EL (cell line): ENCODE results near the gene CYP4F8.
"Not testable (repeated sequence)": the region's sequence is repeated elsewhere in the genome, so short reads cannot be mapped to it uniquely, and the experiment has no call there.

Experiments used
- DNase-seq: peaks from one replicate; pipeline ENCODE4 v3.0.0-alpha.2; 2016

CYP4F8 gene

DNA sequence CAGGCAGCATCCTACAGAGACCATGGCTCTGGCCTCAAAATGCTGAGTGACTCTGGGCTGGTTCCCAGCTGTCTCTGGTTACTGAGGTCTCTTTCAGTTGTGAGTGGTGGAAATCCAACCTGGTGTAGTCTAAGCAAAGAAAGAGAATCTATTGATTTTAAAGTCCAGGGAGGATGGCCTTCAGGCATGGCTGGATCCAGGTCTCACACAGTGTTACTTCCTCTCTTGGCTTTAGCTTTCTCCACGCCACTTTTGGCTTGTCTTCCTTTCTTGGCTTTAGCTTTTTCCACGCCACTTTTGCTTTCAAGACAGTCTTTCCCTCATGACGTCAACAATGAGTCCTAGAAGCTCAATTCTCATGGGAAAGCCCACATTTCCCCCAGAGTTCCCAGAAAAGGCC, 29.8 kb downstream of the CYP4F8 start:
- no peak for DNase-seq

DNA sequence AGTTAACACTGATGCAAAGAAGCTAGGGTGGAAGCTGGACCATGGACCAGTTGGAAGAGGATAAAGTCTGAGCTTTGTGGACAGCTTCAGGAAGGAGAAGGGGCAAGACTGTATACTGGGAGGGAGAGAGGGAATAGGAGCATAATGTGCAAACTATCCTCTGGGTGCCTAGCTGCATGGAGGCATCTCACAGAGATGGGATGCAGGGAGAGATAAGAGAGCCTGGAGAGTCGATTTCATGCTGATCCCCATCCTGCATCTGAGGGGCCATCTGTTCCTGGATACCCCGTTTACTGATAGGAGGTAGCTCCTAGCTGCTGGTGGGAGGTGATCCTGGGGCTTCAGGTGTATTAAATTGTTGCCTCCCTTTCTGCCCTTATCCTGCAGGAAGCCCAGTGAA, 34.5 kb downstream of the CYP4F8 start:
- DNase-seq, result no peak

DNA sequence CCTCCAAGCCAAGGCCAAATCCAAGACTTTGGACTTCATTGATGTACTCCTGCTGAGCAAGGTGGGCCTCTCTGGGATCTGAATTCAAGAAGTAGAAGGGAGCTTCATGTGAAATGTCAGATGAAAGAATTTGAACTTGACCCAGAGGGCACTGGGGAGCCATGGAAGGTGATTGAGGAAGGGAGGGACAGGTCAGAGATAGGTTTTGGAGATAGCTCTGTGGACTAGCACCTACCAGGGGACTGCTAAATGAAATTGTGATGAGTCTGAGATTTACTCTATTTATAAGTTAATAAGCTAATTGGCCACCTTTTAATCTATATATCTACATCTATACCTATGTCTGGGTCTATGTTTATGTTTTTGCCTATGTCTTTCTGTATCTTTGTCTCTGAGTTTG, 35.1 kb downstream of the CYP4F8 start:
- not testable (repeated sequence) for DNase-seq

DNA sequence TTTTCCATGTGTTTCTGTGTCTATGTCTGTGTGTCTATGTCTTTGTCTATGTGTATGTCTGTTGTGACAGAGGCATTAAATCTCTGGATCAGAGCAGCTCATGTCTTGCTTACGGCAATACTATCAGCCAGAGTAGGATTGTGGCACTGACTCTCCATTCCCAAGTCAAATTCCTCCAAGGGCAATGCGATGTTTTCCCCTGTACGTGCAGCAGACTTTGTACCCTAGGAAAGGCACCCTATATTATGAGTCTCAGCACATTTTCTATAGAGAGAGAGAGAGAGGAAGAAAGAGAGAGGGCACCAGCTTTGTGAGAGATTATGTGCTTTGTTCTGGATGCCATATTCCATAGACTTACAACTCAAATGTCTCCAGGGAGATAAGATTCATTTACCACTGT, 36.8 kb downstream of the CYP4F8 start:
- DNase-seq, result no peak

DNA sequence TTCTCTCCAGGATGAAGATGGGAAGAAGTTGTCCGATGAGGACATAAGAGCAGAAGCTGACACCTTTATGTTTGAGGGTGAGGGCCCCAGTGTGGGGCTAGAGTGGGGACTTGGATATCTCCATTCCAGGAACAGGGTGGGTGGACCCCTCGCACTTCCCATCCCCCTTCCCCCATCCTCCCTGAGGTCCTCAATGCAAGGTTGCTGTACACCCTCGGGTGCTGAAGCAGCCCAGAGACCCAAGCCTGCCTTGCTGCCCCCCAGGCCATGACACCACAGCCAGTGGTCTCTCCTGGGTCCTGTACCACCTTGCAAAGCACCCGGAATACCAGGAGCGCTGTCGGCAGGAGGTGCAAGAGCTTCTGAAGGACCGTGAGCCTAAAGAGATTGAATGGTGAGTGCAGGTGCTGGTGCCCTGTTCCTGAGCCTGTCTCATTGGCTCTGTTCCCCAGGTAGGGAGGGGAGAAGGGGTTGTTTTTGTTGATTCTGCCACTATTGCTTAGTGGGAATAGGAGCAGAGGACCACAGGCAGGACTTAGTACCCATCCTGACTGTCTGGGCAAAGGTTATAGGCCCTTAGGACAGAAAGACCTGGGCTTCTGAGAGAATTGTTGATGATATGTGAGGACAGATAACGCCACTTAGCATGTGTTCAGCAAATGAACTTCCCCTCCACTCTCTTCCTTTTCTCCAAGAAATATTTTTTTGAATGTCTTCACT, 37.7 kb downstream of the CYP4F8 start:
- no peak for DNase-seq

DNA sequence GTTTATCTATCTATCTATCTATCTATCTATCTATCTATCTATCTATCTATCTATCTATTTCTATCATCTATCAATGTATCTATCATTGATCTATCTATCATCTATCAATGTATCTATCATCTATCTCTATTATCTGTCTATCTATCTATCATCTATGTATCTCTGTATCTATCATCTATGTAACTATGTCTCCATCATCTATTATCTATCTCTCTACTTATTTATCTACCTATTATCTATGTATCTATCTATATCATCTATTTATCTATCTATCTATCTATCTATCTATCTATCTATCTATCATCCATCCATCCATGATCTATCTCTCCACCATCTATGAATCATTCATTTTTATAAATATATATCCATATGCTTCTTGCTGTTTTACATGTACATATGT, 41.4 kb downstream of the CYP4F8 start:
- DNase-seq, result no peak

DNA sequence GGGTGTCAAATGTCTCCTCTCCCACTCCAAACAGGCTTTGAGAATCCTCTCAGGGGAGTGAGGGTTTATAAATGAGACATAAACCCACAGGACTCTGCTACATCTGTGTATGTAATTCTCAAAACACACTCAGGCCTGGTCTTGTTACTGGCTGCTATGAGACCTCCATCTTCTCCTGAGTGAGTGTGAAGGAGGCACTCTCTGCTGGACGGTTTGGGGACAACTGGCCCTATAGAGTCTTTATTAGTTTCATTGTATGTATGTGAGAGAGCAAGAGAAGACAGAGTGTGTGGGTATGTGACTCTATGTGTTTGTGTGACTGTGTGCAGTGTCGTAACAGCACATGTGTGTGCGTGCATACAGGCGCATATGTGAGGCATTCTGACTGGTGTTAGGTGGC, 48.2 kb downstream of the CYP4F8 start:
- no peak for DNase-seq

DNA sequence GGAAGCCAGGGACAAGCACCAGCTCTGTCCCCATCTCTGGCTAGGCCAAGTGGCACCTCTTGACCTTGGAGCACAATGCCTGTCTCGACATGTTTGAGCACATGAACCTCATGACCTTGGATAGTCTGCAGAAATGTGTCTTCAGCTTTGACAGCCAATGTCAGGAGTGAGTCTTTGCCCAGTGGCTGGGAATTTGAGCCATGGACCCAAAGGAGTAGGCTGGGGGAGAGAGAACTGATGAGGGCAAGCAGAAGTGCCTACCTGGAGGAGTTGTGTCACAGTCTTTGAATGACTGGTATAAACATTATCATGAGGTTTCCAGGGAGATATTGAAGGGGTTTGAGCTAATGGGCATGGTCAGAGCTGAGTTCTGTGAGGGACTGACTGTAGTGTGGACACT, 51.2 kb downstream of the CYP4F8 start:
- no peak for DNase-seq

DNA sequence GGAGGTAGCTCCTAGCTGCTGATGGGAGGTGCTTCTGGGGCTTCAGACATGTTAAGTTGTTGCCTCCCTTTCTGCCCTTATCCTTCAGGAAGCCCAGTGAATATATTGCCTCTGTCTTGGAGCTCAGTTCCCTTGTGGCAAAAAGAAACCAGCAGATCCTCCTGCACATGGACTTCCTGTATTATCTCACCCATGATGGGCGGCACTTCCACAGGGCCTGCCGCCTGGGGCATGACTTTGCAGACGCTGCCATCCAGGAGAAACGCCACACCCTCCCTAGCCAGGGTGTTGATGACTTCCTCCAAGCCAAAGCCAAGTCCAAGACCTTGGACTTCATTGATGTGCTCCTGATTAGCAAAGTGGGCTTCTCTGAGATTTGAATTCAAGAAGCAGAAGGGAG, 51.9 kb downstream of the CYP4F8 start:
- DNase-seq, result no peak

DNA sequence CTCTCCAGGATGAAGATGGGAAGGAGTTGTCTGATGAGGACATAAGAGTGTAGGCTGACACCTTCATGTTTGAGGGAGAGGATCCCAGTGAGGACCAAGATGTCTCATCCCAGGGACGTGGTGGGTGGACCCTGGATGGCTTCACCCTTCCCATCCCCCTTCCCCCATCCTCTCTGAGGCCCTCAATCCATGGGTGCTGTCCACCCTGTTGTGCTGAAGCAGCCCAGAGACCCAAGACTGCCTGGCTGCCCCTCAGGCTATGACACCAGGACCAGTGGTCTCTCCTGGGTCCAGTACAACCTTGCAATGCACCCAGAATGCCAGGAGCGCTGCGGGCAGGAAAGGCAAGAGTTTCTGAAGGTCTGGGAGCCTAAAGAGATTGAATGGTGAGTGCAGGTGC, 54.4 kb downstream of the CYP4F8 start:
- DNase-seq, result no peak

DNA sequence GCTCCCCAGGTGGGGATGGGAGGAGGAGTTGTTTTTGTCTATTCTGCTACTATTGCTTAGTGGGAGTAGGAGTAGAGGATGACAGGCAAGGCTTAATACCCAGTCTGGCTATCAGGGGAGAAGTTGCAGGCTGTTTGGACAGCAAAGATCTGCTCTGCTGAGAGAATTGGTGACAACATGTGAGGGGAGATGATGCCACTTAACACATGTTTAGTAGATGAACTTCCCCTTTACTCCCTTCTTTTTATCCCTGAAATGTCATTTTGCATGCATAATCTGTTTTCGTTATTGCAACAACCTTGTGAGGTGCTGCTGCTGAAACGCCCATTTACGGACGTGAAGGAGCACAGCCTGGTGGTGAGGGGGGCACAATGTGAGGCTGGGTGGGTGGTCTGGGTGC, 54.9 kb downstream of the CYP4F8 start:
- no peak for DNase-seq

DNA sequence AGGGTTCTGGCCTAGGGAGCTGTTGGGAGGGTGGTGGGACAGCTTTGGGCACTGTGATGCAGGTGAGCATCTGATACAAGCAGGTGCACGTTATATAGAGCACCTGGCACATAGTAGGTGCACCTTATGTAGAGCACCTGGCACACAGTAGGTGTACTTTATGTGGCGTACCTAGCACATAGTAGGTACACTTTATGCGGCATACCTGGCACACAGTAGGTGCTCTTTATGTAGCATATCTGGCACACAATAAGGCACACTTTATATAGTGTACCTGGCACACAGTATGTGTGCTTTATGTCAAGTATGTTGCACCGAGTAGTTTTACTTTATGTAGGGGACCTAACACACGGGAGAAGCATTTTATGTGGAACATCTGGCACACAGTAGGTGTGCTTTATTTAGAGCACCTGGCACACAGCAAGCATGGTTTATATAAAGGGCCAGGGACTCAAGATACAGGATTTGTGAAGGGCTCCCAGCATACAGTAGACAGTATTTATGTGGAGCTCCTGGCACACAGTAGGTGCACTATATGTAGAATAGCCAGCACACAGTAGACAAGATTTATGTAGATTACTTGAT, 56.3 kb downstream of the CYP4F8 start:
- DNase-seq, result no peak

DNA sequence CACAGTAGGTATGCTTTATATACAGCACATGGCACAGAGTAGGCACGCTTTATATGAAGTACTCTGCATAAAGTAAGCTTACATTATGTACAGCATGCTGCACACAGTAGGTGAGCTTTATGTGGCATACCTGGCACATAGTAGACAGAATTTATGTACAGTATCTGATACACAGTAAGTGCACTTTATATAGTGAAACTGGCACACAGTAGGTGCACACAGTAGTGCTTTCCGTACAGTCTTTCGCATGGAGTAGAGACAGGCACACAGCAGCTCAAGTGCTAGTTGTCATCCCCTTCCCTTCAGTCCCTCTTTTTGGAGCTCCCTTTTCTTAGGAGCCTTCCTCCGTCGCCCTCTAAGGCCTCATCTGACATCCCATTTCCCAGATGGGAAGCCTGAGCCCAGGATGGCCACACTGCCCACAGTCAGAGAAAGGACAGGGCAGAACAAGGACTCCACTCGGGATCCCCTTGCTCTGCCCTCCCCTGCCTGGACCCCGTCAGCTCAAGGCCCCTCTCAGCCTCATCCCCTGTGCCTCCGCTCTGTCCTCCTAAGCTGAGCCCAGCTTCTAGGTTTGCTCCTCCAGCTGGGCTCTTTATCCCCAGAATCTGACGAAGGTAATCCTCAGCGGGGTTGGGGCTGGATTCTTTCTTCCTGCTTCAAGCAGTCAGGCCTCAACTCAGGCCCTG, 57.0 kb downstream of the CYP4F8 start:
- DNase-seq, result no peak

DNA sequence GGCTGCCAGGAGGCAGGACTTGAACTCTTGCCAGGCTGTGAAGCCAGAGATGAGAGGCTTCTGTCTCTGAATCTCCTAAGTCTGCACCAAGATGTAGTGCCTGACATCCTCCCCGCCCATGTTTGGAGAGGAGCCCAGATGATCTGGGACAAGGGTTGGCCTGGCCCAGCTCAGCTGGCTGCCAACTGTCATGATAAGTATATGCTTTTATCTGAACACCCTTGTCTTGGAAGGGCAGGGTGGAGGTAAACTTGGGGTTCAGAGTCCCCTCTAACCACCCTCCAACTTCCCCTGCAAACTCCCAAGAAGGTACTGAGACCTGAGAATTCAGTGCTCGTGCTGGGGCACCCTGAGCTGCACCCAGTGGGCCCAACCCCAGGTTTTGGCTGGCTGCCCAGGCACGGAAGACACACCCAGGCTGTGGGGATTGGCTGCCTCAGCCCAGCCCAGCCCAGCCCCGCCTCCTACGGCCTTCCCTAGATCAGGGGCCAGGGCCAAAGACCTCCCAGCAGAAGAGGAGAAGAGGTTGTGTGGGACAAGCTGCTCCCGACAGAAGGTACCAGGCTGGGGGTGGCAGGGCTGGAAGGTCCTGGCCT, 57.7 kb downstream of the CYP4F8 start, which contains the start of gene CYP4F12:
Gene CYP4F12, plus strand, starts transcription at position 508 of the 596 bp plus-strand sequence. CDS start 443 bp downstream, outside the sequence.
- peak; percentile 2 for DNase-seq

DNA sequence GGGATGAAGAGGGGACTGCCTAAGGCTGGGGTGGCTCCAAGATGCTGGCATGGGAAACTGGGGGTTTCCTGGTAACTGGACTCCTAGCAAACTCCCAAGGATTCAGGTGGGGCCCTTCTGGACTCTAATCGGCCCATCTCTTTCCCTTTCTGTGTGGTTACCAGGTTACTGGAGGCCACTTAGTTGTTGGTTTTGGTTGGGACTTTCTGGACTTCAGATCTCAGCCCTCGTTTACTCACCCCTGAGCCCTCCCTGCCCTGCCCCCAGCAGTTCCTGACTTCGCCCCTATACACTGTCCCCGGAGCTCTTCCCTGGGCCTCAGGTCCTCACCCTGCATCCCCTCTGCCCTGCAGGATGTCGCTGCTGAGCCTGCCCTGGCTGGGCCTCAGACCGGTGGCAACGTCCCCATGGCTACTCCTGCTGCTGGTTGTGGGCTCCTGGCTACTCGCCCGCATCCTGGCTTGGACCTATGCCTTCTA, 58.2 kb downstream of the CYP4F8 start:
- no peak for DNase-seq

DNA sequence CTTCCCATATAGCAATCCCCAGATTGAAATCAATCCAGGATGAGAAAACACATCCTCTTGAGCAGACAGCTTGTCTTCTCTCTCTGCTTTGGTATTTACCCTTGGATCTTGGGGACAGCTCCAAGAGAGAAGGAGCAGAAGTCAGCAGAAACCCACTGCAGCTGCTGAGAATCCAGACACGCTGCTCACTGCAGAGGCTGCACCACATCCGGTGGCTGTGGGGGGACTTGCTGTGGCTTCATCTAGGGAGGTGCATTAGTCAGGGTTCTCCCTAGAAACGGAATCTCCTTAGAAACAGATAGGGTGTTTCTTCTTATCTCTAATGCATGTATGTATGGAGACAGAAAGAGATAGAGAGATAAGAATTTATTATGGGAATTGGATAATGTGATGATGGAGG, 60.5 kb downstream of the CYP4F8 start:
- no peak for DNase-seq

DNA sequence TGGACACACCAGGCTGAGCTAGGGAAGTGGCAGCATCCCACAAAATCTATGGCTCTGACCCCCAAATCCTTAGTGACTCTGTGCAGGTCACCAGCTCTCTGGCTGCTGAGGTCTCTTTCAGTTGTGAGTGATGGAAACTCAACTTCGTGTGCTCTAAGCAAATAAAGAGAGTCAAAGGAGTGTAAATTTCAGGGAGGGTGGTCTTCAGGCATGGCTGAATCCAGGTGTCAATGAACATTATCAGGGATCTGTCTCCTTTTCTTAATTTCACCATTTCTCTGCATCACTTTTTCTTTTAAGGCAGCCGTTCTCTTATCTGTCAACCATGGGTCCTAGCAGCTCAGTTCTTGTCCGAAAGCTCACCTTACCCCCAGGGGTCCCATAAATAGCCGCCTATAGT, 64.1 kb downstream of the CYP4F8 start:
- no peak for DNase-seq

DNA sequence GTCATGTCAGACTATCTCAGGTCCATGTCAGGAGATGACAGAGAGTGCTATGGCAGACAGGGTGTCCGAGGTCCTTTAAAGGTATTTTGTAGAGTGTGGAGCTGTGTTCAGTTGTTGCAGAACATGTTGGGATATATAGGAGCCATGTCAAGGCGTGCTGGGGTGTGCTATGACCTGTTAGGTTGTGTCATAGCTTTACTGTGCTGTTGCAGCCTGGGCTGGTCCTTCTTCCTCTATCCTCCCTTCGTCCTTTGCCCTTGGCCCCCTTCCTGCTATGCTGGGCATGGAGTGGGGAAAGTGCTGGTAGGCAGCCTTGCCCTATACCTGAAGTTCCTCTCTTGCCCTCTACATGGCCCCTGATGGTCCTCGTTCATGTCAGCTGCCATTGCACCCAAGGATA, 64.8 kb downstream of the CYP4F8 start:
- not testable (repeated sequence) for DNase-seq
